Tibial nerve (tissue), 4 donors: ENCODE data around the gene HS1BP3.

ENCODE experiments used
- CTCF ChIP-seq, 5 experiments: fragments of 200-600 bp in 3 of 5; fragments of 450-650 bp in 2 of 5; sonication (generic) in 3 of 5; IDR thresholded peaks; one replicate each; pipeline ENCODE4 v1.5.1; 2016 to 2019; ENCODE audit warnings: antibody characterized with exemption in 5 of 5, mild to moderate bottlenecking in 3 of 5, moderate library complexity in 2 of 5
- EP300 ChIP-seq, 2 donors: sonication (generic); formaldehyde crosslinking; IDR thresholded peaks; one replicate each; pipeline ENCODE4 v1.6.1; 2017; ENCODE audit warnings: antibody characterized with exemption in 2 of 2, mild to moderate bottlenecking in 1 of 2
- POLR2A ChIP-seq, 2 donors: fragments of 450-650 bp; IDR thresholded peaks; one replicate each; pipeline ENCODE4 v1.6.1; 2017; ENCODE audit warnings: antibody characterized with exemption in 2 of 2, mild to moderate bottlenecking in 2 of 2, moderate library complexity in 2 of 2

DNA sequence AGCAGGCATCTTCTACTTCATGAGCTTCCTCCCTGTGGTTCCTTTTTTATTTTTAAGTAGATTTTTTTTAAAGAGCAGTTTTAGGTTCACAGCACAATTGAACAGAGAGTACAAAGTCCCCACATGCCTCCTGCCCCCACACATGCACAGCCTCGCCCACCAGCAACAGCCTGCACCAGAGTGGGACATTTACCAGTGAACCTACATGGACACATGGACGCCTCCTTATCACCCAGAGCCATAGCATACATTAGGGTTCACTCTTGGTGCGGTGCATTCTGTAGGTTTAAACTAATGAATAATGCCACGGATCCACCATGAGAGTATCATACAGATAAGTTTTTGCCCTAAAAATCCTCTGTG lies 40.9 kb downstream of the HS1BP3 start:
- TF ChIP-seq POLR2A (IDR thresholded peaks at IDR 0.05) (no peak), CTCF (IDR thresholded peaks at IDR 0.05) (no peak), EP300 (IDR thresholded peaks at IDR 0.05) (no peak)
